ENCODE measurements around the gene FCRLB. TPM values are rescaled to one million over a fixed set of nuclear protein-coding genes. Genes with fewer than 3 reads are reported as not detected.

The FCRLB gene
- total RNA-seq, 1 experiment from 2014 or later = 0.41 TPM

GRCh38 chr1:161678500-161678899 is 42.8 kb upstream of the FCRLB start:
- no peak overlapping the region for H3K4me3 ChIP-seq (ENCODE audit: low read depth in 2 of 2, low read length in 2 of 2)
- ChIA-PET CTCF (no interaction called here), POLR2A (no interaction called here)
- no peaks in the 10 kb centered on the region for H3K4me1 ChIP-seq (ENCODE audit: control insufficient read depth, insufficient read depth, low read length)
- H3K9me3 ChIP-seq (ENCODE audit: control insufficient read depth, insufficient read depth, low read depth, low read length) = no peaks in the 10 kb centered on the region
- no peak for DNase-seq (ENCODE audit: low read depth, low spot score)
- peaks cover 8% of the 10 kb centered on the region; the same call in 1 of the 2 replicates for H3K27me3 ChIP-seq (ENCODE audit: control insufficient read depth, insufficient read depth, low read length)
- no peak overlapping the region for H3K27ac ChIP-seq (ENCODE audit: low read length)
- in situ Hi-C loops (cut with HindIII; ENCODE audit: low pct_unique_long_range_greater_than_20kb, low sequenced_read_pairs) (no loop called here), intact Hi-C loops (cut with micrococcal nuclease; ENCODE audit: unreplicated experiment) (no loop called here)
- no peak for ATAC-seq
- BruUV-seq (replicated peaks) = no TSS peak
- H3K36me3 ChIP-seq (ENCODE audit: control insufficient read depth, insufficient read depth, low read length) = no peaks in the 10 kb centered on the region
- no peak for TF ChIP-seq REST (IDR thresholded peaks at IDR 0.05; ENCODE audit: insufficient read depth in 1 of 2, low read depth in 2 of 2, low read length in 1 of 2)
- no peak for TF ChIP-seq POLR2AphosphoS5 (IDR thresholded peaks at IDR 0.05; ENCODE audit: low read depth, low read length)
- no peak for TF ChIP-seq CTCF (IDR thresholded peaks at IDR 0.05)
- no peak for TF ChIP-seq TCF7L2 (IDR thresholded peaks at IDR 0.05; ENCODE audit: low read depth, low read length)
- TF ChIP-seq SIN3A (IDR thresholded peaks at IDR 0.05; ENCODE audit: borderline replicate concordance, insufficient read depth, low read depth, low read length) = no peak

GRCh38 chr1:161681879-161682278 is 39.5 kb upstream of the FCRLB start:
- ChIA-PET CTCF (no interaction called here), POLR2A (no interaction called here)
- no peak overlapping the region for H3K4me3 ChIP-seq (ENCODE audit: low read depth in 2 of 2, low read length in 2 of 2)
- in situ Hi-C loops (cut with HindIII; ENCODE audit: low pct_unique_long_range_greater_than_20kb, low sequenced_read_pairs) (no loop called here), intact Hi-C loops (cut with micrococcal nuclease; ENCODE audit: unreplicated experiment) (no loop called here)
- peaks cover 13% of the 10 kb centered on the region for H3K27me3 ChIP-seq (ENCODE audit: control insufficient read depth, insufficient read depth, low read length)
- no peaks in the 10 kb centered on the region for H3K4me1 ChIP-seq (ENCODE audit: control insufficient read depth, insufficient read depth, low read length)
- no peak overlapping the region for H3K27ac ChIP-seq (ENCODE audit: low read length)
- no peaks in the 10 kb centered on the region for H3K9me3 ChIP-seq (ENCODE audit: control insufficient read depth, insufficient read depth, low read depth, low read length)
- H3K36me3 ChIP-seq (ENCODE audit: control insufficient read depth, insufficient read depth, low read length) = no peaks in the 10 kb centered on the region
- no TSS peak for BruUV-seq (replicated peaks)
- no peak for TF ChIP-seq TCF7L2 (IDR thresholded peaks at IDR 0.05; ENCODE audit: low read depth, low read length)
- TF ChIP-seq POLR2AphosphoS5 (IDR thresholded peaks at IDR 0.05; ENCODE audit: low read depth, low read length) = no peak
- TF ChIP-seq SIN3A (IDR thresholded peaks at IDR 0.05; ENCODE audit: borderline replicate concordance, insufficient read depth, low read depth, low read length) = no peak
- no peak for TF ChIP-seq REST (IDR thresholded peaks at IDR 0.05; ENCODE audit: insufficient read depth in 1 of 2, low read depth in 2 of 2, low read length in 1 of 2)
- no peak for TF ChIP-seq CTCF (IDR thresholded peaks at IDR 0.05)
- ATAC-seq (no peak), DNase-seq (ENCODE audit: low read depth, low spot score) (no peak)

Measured in Panc1 (cell line).